Measurements from ENCODE around the gene HIPK2.

Gene HIPK2

GRCh38 chr7:139650429-139651100 lies 127.2 kb downstream of the HIPK2 start:
- no peak overlapping the region for H3K4me3 Mint-ChIP-seq
- no peaks in the 10 kb centered on the region for H3K36me3 Mint-ChIP-seq (ENCODE audit: low read depth)
- H3K27ac Mint-ChIP-seq, result no peak overlapping the region
- H3K27me3 Mint-ChIP-seq, result no peaks in the 10 kb centered on the region
- no peaks in the 10 kb centered on the region for H3K9me3 Mint-ChIP-seq
- H3K4me1 Mint-ChIP-seq (ENCODE audit: low read depth), result peaks cover 50% of the 10 kb centered on the region

- no peaks in the 10 kb centered on the region for H3K9me3 Mint-ChIP-seq
- H3K4me3 Mint-ChIP-seq, result peak overlapping the region; percentile 56
- H3K27me3 Mint-ChIP-seq, result no peaks in the 10 kb centered on the region
- no peaks in the 10 kb centered on the region for H3K36me3 Mint-ChIP-seq (ENCODE audit: low read depth)
- H3K4me1 Mint-ChIP-seq (ENCODE audit: low read depth), result peaks cover 56% of the 10 kb centered on the region
- H3K27ac Mint-ChIP-seq, result peak overlapping the region; percentile 73
These were observed 128.8 kb downstream of the HIPK2 start for GRCh38 chr7:139648941-139649425.

GRCh38 chr7:139648391-139648861 lies 129.4 kb downstream of the HIPK2 start:
- no peaks in the 10 kb centered on the region for H3K27me3 Mint-ChIP-seq
- H3K9me3 Mint-ChIP-seq, result no peaks in the 10 kb centered on the region
- peak overlapping the region; percentile 73 for H3K27ac Mint-ChIP-seq
- peaks cover 61% of the 10 kb centered on the region for H3K4me1 Mint-ChIP-seq (ENCODE audit: low read depth)
- peak overlapping the region; percentile 56 for H3K4me3 Mint-ChIP-seq
- no peaks in the 10 kb centered on the region for H3K36me3 Mint-ChIP-seq (ENCODE audit: low read depth)

GRCh38 chr7:139647814-139648390 lies 129.9 kb downstream of the HIPK2 start:
- peak overlapping the region; percentile 56 for H3K4me3 Mint-ChIP-seq
- H3K27me3 Mint-ChIP-seq, result no peaks in the 10 kb centered on the region
- H3K36me3 Mint-ChIP-seq (ENCODE audit: low read depth), result no peaks in the 10 kb centered on the region
- no peaks in the 10 kb centered on the region for H3K9me3 Mint-ChIP-seq
- peaks cover 62% of the 10 kb centered on the region for H3K4me1 Mint-ChIP-seq (ENCODE audit: low read depth)
- peak overlapping the region; percentile 73 for H3K27ac Mint-ChIP-seq

- H3K36me3 Mint-ChIP-seq (ENCODE audit: low read depth), result no peaks in the 10 kb centered on the region
- H3K27ac Mint-ChIP-seq, result peak overlapping the region; percentile 18
- no peaks in the 10 kb centered on the region for H3K27me3 Mint-ChIP-seq
- no peak overlapping the region for H3K4me3 Mint-ChIP-seq
- H3K4me1 Mint-ChIP-seq (ENCODE audit: low read depth), result peaks cover 64% of the 10 kb centered on the region
- H3K9me3 Mint-ChIP-seq, result no peaks in the 10 kb centered on the region
These were observed 130.7 kb downstream of the HIPK2 start for GRCh38 chr7:139647085-139647484.

GRCh38 chr7:139646566-139646965 lies 131.2 kb downstream of the HIPK2 start:
- Mint-ChIP-seq H3K27me3 (no peaks in the 10 kb centered on the region), H3K4me1 (ENCODE audit: low read depth) (peaks cover 65% of the 10 kb centered on the region), H3K4me3 (no peak overlapping the region), H3K36me3 (ENCODE audit: low read depth) (no peaks in the 10 kb centered on the region), H3K27ac (no peak overlapping the region), H3K9me3 (no peaks in the 10 kb centered on the region)

GRCh38 chr7:139645572-139646523 lies 131.9 kb downstream of the HIPK2 start:
- no peaks in the 10 kb centered on the region for H3K36me3 Mint-ChIP-seq (ENCODE audit: low read depth)
- no peak overlapping the region for H3K4me3 Mint-ChIP-seq
- peaks cover 65% of the 10 kb centered on the region for H3K4me1 Mint-ChIP-seq (ENCODE audit: low read depth)
- H3K9me3 Mint-ChIP-seq, result no peaks in the 10 kb centered on the region
- H3K27me3 Mint-ChIP-seq, result no peaks in the 10 kb centered on the region
- H3K27ac Mint-ChIP-seq, result peak overlapping the region; percentile 12

GRCh38 chr7:139643951-139644585 lies 133.7 kb downstream of the HIPK2 start:
- Mint-ChIP-seq H3K27me3 (no peaks in the 10 kb centered on the region), H3K4me1 (ENCODE audit: low read depth) (peaks cover 53% of the 10 kb centered on the region), H3K9me3 (no peaks in the 10 kb centered on the region), H3K4me3 (no peak overlapping the region), H3K27ac (no peak overlapping the region), H3K36me3 (ENCODE audit: low read depth) (no peaks in the 10 kb centered on the region)

GRCh38 chr7:139642283-139642682 lies 135.5 kb downstream of the HIPK2 start:
- Mint-ChIP-seq H3K27me3 (no peaks in the 10 kb centered on the region), H3K9me3 (peaks cover 2% of the 10 kb centered on the region), H3K4me3 (no peak overlapping the region), H3K4me1 (ENCODE audit: low read depth) (peaks cover 41% of the 10 kb centered on the region), H3K36me3 (ENCODE audit: low read depth) (peaks cover 7% of the 10 kb centered on the region), H3K27ac (no peak overlapping the region)

GRCh38 chr7:139641337-139641992 lies 136.3 kb downstream of the HIPK2 start:
- Mint-ChIP-seq H3K4me1 (ENCODE audit: low read depth) (peaks cover 41% of the 10 kb centered on the region), H3K27me3 (no peaks in the 10 kb centered on the region), H3K27ac (no peak overlapping the region), H3K36me3 (ENCODE audit: low read depth) (peaks cover 12% of the 10 kb centered on the region), H3K9me3 (peaks cover 7% of the 10 kb centered on the region), H3K4me3 (no peak overlapping the region)

- Mint-ChIP-seq H3K4me1 (ENCODE audit: low read depth) (peaks cover 42% of the 10 kb centered on the region), H3K36me3 (ENCODE audit: low read depth) (peaks cover 16% of the 10 kb centered on the region), H3K27ac (no peak overlapping the region)
These were observed 137.1 kb downstream of the HIPK2 start for GRCh38 chr7:139640681-139641080.

GRCh38 chr7:139639563-139639962 lies 138.2 kb downstream of the HIPK2 start:
- no peak overlapping the region for H3K27ac Mint-ChIP-seq

More at GRCh38 chr7:139640681-139641080, 137.1 kb downstream of the HIPK2 start:
- Mint-ChIP-seq H3K27me3 (no peaks in the 10 kb centered on the region), H3K9me3 (peaks cover 7% of the 10 kb centered on the region), H3K4me3 (no peak overlapping the region)

GRCh38 chr7:139635526-139636302 lies 142.1 kb downstream of the HIPK2 start:
- H3K4me3 Mint-ChIP-seq, result peak overlapping the region; percentile 74
- peaks cover 32% of the 10 kb centered on the region for H3K4me1 Mint-ChIP-seq (ENCODE audit: low read depth)
- peaks cover 7% of the 10 kb centered on the region for H3K9me3 Mint-ChIP-seq
- peak overlapping the region; percentile 85 for H3K27ac Mint-ChIP-seq
- H3K27me3 Mint-ChIP-seq, result no peaks in the 10 kb centered on the region
- peaks cover 23% of the 10 kb centered on the region for H3K36me3 Mint-ChIP-seq (ENCODE audit: low read depth)

More at GRCh38 chr7:139639563-139639962, 138.2 kb downstream of the HIPK2 start:
- peaks cover 16% of the 10 kb centered on the region for H3K36me3 Mint-ChIP-seq (ENCODE audit: low read depth)
- no peak overlapping the region for H3K4me3 Mint-ChIP-seq
- H3K27me3 Mint-ChIP-seq, result no peaks in the 10 kb centered on the region
- peaks cover 7% of the 10 kb centered on the region for H3K9me3 Mint-ChIP-seq
- H3K4me1 Mint-ChIP-seq (ENCODE audit: low read depth), result peaks cover 48% of the 10 kb centered on the region
